GM12878 (cell line): ENCODE measurements around the gene NAALADL2. TPM values are rescaled to one million over a fixed set of nuclear protein-coding genes. Genes with fewer than 3 reads are reported as not detected.

Experiments
- ATAC-seq: fragments of 200-7000 bp; cut with Tn5 transposase; 3 replicates; pipeline ENCODE4 v1.9.1; 2020; ENCODE audit warnings: mild to moderate bottlenecking, moderate library complexity
- BruUV-seq: library from RNA; stranded (reverse); fragments of 400-500 nt; replicated peaks from 2 replicates; lab custom pipeline; 2021; lab: Mats Ljungman, UMichigan
- CTCF ChIA-PET: fragments of 300-600 bp; sonication (Branson Sonifier 250); formaldehyde crosslinking; extraction: SDS; loops from one replicate; lab custom pipeline; 2021; ENCODE audit warnings: inconsistent platforms; lab: Yijun Ruan, JAX
- POLR2A ChIA-PET: fragments of 350-600 bp; formaldehyde crosslinking; extraction: SDS; loops from one replicate; lab custom pipeline; 2021; ENCODE audit warnings: inconsistent platforms; lab: Charles Lee
- RAD21 ChIA-PET: fragments of 300-600 bp; sonication (Branson Sonifier 250); formaldehyde crosslinking; loops from one replicate; lab custom pipeline; 2023; ENCODE audit warnings: antibody characterized with exemption; ENCODE audit not compliant: unreplicated experiment; lab: Charles Lee
- SMC1A ChIA-PET: fragments of 300-600 bp; sonication (Branson Sonifier 250); formaldehyde crosslinking; loops from one replicate; lab custom pipeline; 2023; ENCODE audit not compliant: unreplicated experiment, uncharacterized antibody; lab: Charles Lee
- DNase-seq: peaks from one replicate; pipeline ENCODE4 v3.0.0-alpha.2; 2011; ENCODE audit warnings: low read depth, low spot score
- FAIRE-seq: peaks from 3 replicates; lab custom pipeline; 2011; peaks lifted over from hg19 to GRCh38; lab: Jason Lieb, UNC
- H2AFZ ChIP-seq: 2 replicates; pipeline ENCODE4 v1.6.0; 2011; ENCODE audit warnings: low read depth, low read length, control low read depth; ENCODE audit not compliant: control insufficient read depth
- H3K27ac ChIP-seq: 2 replicates; pipeline ENCODE4 v1.5.1; 2011; ENCODE audit warnings: control low read depth; ENCODE audit not compliant: control insufficient read depth, insufficient read depth
- H3K27me3 ChIP-seq, 2 experiments: replicated peaks in 1 of 2; 2 replicates each; pipeline versions ENCODE4 v1.6.0 to v1.6.1; 2011; ENCODE audit warnings: low read length in 1 of 2; ENCODE audit not compliant: control insufficient read depth in 2 of 2, insufficient read depth in 2 of 2
- H3K36me3 ChIP-seq, 2 experiments: 2 replicates each; pipeline ENCODE4 v1.5.1; 2011; ENCODE audit warnings: low read length in 1 of 2; ENCODE audit not compliant: control insufficient read depth in 2 of 2, insufficient read depth in 2 of 2
- H3K4me1 ChIP-seq: 2 replicates; pipeline ENCODE4 v1.6.1; 2011; ENCODE audit warnings: mild to moderate bottlenecking, low read length, moderate library complexity, mixed read lengths; ENCODE audit not compliant: control insufficient read depth, insufficient read depth
- H3K4me2 ChIP-seq: 2 replicates; pipeline ENCODE4 v1.6.0; 2011; ENCODE audit warnings: control low read depth; ENCODE audit not compliant: control insufficient read depth, insufficient read depth
- H3K4me3 ChIP-seq: fragments of 200-600 bp; sonication (generic); 2 replicates; pipeline ENCODE4 v1.5.1; 2016
- H3K79me2 ChIP-seq: 2 replicates; pipeline ENCODE4 v1.6.0; 2011; ENCODE audit warnings: low read length; ENCODE audit not compliant: control insufficient read depth, insufficient read depth
- H3K9ac ChIP-seq: 2 replicates; pipeline ENCODE4 v1.8.0; 2011; ENCODE audit warnings: low read length, control low read depth, mixed read lengths; ENCODE audit not compliant: control insufficient read depth, insufficient read depth
- H3K9me3 ChIP-seq: replicated peaks from 3 replicates; pipeline ENCODE4 v1.5.1; 2011; ENCODE audit warnings: mild to moderate bottlenecking, low read length; ENCODE audit not compliant: control insufficient read depth, insufficient read depth
- H4K20me1 ChIP-seq: 2 replicates; pipeline ENCODE4 v1.6.0; 2011; ENCODE audit not compliant: control insufficient read depth, insufficient read depth
- ASH2L ChIP-seq: fragments of 300-600, 200-600 bp; sonication (generic); IDR thresholded peaks from 2 replicates; pipeline ENCODE4 v1.6.1; 2017; ENCODE audit warnings: low read depth, mild to moderate bottlenecking, borderline replicate concordance
- CHD2 ChIP-seq: IDR thresholded peaks from 2 replicates; pipeline ENCODE4 v1.6.1; 2011; ENCODE audit warnings: low read depth, low read length, improper control_type of control experiment, borderline replicate concordance
- CUX1 ChIP-seq: IDR thresholded peaks from 2 replicates; pipeline ENCODE4 v1.6.1; 2012; ENCODE audit warnings: improper control_type of control experiment, low read depth, low read length; ENCODE audit not compliant: insufficient replicate concordance
- DPF2 ChIP-seq: fragments of 450-650 bp; IDR thresholded peaks from 2 replicates; pipeline ENCODE4 v1.6.1; 2017; ENCODE audit warnings: mild to moderate bottlenecking
- FOS ChIP-seq: IDR thresholded peaks from 3 replicates; pipeline ENCODE4 v1.6.1; 2011; ENCODE audit warnings: borderline replicate concordance; ENCODE audit not compliant: insufficient read length; ENCODE audit errors: extremely low read depth
- JUNB ChIP-seq: IDR thresholded peaks from 2 replicates; pipeline ENCODE4 v1.6.1; 2016; ENCODE audit warnings: antibody characterized with exemption, mild to moderate bottlenecking
- MAX ChIP-seq: IDR thresholded peaks from 2 replicates; pipeline ENCODE4 v1.6.1; 2012; ENCODE audit warnings: low read depth, low read length, improper control_type of control experiment
- MLLT1 ChIP-seq: fragments of 450-650 bp; IDR thresholded peaks from 2 replicates; pipeline ENCODE4 v1.6.1; 2016; ENCODE audit warnings: mild to moderate bottlenecking
- POLR2AphosphoS2 ChIP-seq: IDR thresholded peaks from 2 replicates; pipeline ENCODE4 v1.6.1; 2011; ENCODE audit warnings: low read depth, mild to moderate bottlenecking, low read length, improper control_type of control experiment, moderate library complexity
- SP1 ChIP-seq: IDR thresholded peaks from one replicate; pipeline ENCODE4 v1.6.1; 2011; ENCODE audit warnings: low read depth, low read length
- TCF3 ChIP-seq: IDR thresholded peaks from 2 replicates; pipeline ENCODE4 v1.6.1; 2012; ENCODE audit warnings: low read depth, mild to moderate bottlenecking, low read length, borderline replicate concordance; ENCODE audit not compliant: insufficient read depth
- ZNF207 ChIP-seq: fragments of 450-650 bp; IDR thresholded peaks from 2 replicates; pipeline ENCODE4 v1.6.1; 2014; ENCODE audit warnings: antibody characterized with exemption, mild to moderate bottlenecking, borderline replicate concordance
- WGBS: methylation state at CpG from one replicate; pipeline ENCODE4 v1.1.6; 2016; ENCODE audit warnings: low lambda C conversion rate; ENCODE audit not compliant: insufficient replicate concordance, insufficient coverage; ENCODE audit errors: missing lambda C conversion rate; 5-methylcytosine and 5-hydroxymethylcytosine counted together
- in situ Hi-C: fragments of 300-500 bp; cut with MboI; formaldehyde crosslinking; loops from 9 replicates; pipeline ENCODE4 v1.14.3; 2018; ENCODE audit warnings: mixed read lengths
- intact Hi-C: fragments of 100-400 bp; cut with micrococcal nuclease; formaldehyde crosslinking; loops from one replicate; pipeline ENCODE4 v1.14.2; 2022; ENCODE audit not compliant: unreplicated experiment
- polyA plus RNA-seq, 11 experiments: library from polyadenylated mRNA; depleted of rRNA in 4 of 11; unstranded in 6 of 11; stranded (reverse) in 5 of 11; fragments of >200 nt; fragmentation: Nextera tagmentation in 4 of 11; fragmentation: Illumina TruSeq in 1 of 11; extraction: Ambion mirVana in 4 of 11; extraction: Trizol in 1 of 11; gene quantifications; 1 replicate in 1 of 11; 2 replicates in 10 of 11; pipeline versions ENCODE4 v1.2.1 to v1.2.3, GENCODE V29; 2011 to 2016; ENCODE audit warnings: inconsistent platforms in 2 of 11, missing spikeins in 2 of 11, low read depth in 1 of 11
- total RNA-seq, 4 experiments: library from RNA; depleted of rRNA in 3 of 4; stranded (reverse); fragments of >200 nt in 3 of 4; fragmentation: Illumina TruSeq in 1 of 4; extraction: Trizol in 1 of 4; gene quantifications; 2 replicates each; pipeline versions ENCODE4 v1.2.1 to v1.2.3, GENCODE V29; 2013 to 2021
- TF ChIP-seq, protein P1 (sequence below): fragments of 450-650 bp; IDR thresholded peaks from 2 replicates; pipeline ENCODE4 v1.6.1; 2017; ENCODE audit warnings: borderline replicate concordance

Gene NAALADL2
- total and polyA plus RNA-seq, 10 of the 15 experiments (the other 5 are each of a cell fraction or from before 2014, with no cell fraction given), result 0.06 to 10.8 (median 0.46) TPM

- TF ChIP-seq POLR2AphosphoS2 (no peak), ZNF207 (no peak), TCF3 (no peak)
Observed at GRCh38 chr3:175656461-175656860, 797.3 kb downstream of the NAALADL2 start (continued).

GRCh38 chr3:175659670-175660350 is 800.7 kb downstream of the NAALADL2 start:
- SMC1A ChIA-PET, result interaction anchor here (0.7 to 1.2 kb wide), 2 partner anchors 10 to 86 kb away, joined by 3 read pairs; no protein-coding TSS in a partner anchor
- FAIRE-seq, result no peak
- no peak overlapping the region for H3K27ac ChIP-seq
- H3K9ac ChIP-seq, result no peak overlapping the region
- TF ChIP-seq SP1 (no peak), FOS (no peak), ASH2L (no peak), JUNB (no peak), DPF2 (no peak), CHD2 (no peak), MAX (no peak), CUX1 (no peak), MLLT1 (no peak)
- TF ChIP-seq, protein P1, sequence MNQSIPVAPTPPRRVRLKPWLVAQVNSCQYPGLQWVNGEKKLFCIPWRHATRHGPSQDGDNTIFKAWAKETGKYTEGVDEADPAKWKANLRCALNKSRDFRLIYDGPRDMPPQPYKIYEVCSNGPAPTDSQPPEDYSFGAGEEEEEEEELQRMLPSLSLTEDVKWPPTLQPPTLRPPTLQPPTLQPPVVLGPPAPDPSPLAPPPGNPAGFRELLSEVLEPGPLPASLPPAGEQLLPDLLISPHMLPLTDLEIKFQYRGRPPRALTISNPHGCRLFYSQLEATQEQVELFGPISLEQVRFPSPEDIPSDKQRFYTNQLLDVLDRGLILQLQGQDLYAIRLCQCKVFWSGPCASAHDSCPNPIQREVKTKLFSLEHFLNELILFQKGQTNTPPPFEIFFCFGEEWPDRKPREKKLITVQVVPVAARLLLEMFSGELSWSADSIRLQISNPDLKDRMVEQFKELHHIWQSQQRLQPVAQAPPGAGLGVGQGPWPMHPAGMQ, result no peak
- TF ChIP-seq, all 136 proteins: peak for 0
- WGBS, result 0% methylated on average over 2 of the region's 2 CpGs
- intact Hi-C loops, result no loop called here
- H3K36me3 ChIP-seq, result no peaks in the 10 kb centered on the region
- no peak overlapping the region for H3K4me3 ChIP-seq
- no peak overlapping the region for H3K4me2 ChIP-seq
- in situ Hi-C loops, result no loop called here
- H3K9me3 ChIP-seq, result no peaks in the 10 kb centered on the region
- CTCF ChIA-PET, result no interaction called here
- DNase-seq (no peak), ATAC-seq (no peak)
- no peaks in the 10 kb centered on the region for H3K27me3 ChIP-seq
- H3K79me2 ChIP-seq, result no peaks in the 10 kb centered on the region
- POLR2A ChIA-PET, result interaction anchor here (0.6 kb wide), 1 partner anchor 1151 kb away, joined by 5 read pairs; no protein-coding TSS in a partner anchor
- BruUV-seq, result no TSS peak
- no peak overlapping the region for H2AFZ ChIP-seq
- RAD21 ChIA-PET, result no interaction called here
- no peaks in the 10 kb centered on the region for H3K4me1 ChIP-seq
- no peaks in the 10 kb centered on the region for H4K20me1 ChIP-seq
